Neural progenitor cell (in vitro differentiated cells): ENCODE data around the gene P3H3.

Experiments used
- EZH2 ChIP-seq: fragments of 200-600 bp; sonication (generic); IDR thresholded peaks from 2 replicates; pipeline ENCODE4 v1.6.1; 2017; ENCODE audit warnings: antibody characterized with exemption, mild to moderate bottlenecking, moderate library complexity
- EZH2phosphoT487 ChIP-seq: fragments of 200-600 bp; sonication (generic); IDR thresholded peaks from 2 replicates; pipeline ENCODE4 v1.6.1; 2017; ENCODE audit warnings: antibody characterized with exemption
- TF ChIP-seq, protein P1 (sequence below): fragments of 200-600 bp; sonication (generic); IDR thresholded peaks from 2 replicates; pipeline ENCODE4 v1.5.1; 2017; ENCODE audit warnings: antibody characterized with exemption, mild to moderate bottlenecking

DNA sequence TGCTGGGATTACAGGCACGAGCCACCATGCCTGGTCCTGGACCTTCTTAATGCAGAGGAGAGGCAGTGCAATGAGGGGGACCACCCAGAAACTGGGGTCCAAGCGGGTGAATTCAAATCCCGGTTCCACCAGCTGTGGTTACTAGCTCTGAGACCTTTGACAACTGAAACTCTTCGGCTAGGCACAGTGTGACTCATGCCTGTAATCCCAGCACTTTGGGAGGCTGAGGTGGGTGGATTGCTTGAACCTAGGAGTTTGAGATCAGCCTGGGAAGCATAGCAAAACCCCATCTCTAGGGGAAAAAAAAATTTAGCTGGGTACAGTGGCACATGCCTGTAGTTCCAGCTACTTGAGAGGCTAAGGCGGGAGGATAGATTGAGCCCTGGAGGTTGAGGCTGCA, 43.9 kb upstream of the P3H3 start:
- TF ChIP-seq, protein P1, sequence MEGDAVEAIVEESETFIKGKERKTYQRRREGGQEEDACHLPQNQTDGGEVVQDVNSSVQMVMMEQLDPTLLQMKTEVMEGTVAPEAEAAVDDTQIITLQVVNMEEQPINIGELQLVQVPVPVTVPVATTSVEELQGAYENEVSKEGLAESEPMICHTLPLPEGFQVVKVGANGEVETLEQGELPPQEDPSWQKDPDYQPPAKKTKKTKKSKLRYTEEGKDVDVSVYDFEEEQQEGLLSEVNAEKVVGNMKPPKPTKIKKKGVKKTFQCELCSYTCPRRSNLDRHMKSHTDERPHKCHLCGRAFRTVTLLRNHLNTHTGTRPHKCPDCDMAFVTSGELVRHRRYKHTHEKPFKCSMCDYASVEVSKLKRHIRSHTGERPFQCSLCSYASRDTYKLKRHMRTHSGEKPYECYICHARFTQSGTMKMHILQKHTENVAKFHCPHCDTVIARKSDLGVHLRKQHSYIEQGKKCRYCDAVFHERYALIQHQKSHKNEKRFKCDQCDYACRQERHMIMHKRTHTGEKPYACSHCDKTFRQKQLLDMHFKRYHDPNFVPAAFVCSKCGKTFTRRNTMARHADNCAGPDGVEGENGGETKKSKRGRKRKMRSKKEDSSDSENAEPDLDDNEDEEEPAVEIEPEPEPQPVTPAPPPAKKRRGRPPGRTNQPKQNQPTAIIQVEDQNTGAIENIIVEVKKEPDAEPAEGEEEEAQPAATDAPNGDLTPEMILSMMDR: no peak
- TF ChIP-seq EZH2: no peak
- no peak for TF ChIP-seq EZH2phosphoT487
